ENCODE measurements around the gene LYPD6. TPM values are rescaled to one million over a fixed set of nuclear protein-coding genes. Genes with fewer than 3 reads are reported as not detected.
A peak's percentile ranks its signal among the peaks of the same experiment; 100 is the strongest.

Gene LYPD6, protein sequence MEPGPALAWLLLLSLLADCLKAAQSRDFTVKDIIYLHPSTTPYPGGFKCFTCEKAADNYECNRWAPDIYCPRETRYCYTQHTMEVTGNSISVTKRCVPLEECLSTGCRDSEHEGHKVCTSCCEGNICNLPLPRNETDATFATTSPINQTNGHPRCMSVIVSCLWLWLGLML
- 1 to 10 TPM in 4 of 7 donors, under 1 TPM in 3; 0.35 to 2.3 (median 1.0) TPM for total RNA-seq
- polyA plus RNA-seq = under 1 TPM; 0.05 to 0.16 (median 0.09) TPM
- long read RNA-seq, donor 1, full-length matches to known transcripts = 7 of 7 reads
- long read RNA-seq, donor 1, partial matches to known transcripts = 0 of 7 reads
- long read RNA-seq, donor 1, other reads (novel, unspliced or antisense) = 0 of 7 reads
- long read RNA-seq, donor 2, full-length matches to known transcripts = 4 of 4 reads
- long read RNA-seq, donor 2, partial matches to known transcripts = 0 of 4 reads
- long read RNA-seq, donor 2, other reads (novel, unspliced or antisense) = 0 of 4 reads

DNA sequence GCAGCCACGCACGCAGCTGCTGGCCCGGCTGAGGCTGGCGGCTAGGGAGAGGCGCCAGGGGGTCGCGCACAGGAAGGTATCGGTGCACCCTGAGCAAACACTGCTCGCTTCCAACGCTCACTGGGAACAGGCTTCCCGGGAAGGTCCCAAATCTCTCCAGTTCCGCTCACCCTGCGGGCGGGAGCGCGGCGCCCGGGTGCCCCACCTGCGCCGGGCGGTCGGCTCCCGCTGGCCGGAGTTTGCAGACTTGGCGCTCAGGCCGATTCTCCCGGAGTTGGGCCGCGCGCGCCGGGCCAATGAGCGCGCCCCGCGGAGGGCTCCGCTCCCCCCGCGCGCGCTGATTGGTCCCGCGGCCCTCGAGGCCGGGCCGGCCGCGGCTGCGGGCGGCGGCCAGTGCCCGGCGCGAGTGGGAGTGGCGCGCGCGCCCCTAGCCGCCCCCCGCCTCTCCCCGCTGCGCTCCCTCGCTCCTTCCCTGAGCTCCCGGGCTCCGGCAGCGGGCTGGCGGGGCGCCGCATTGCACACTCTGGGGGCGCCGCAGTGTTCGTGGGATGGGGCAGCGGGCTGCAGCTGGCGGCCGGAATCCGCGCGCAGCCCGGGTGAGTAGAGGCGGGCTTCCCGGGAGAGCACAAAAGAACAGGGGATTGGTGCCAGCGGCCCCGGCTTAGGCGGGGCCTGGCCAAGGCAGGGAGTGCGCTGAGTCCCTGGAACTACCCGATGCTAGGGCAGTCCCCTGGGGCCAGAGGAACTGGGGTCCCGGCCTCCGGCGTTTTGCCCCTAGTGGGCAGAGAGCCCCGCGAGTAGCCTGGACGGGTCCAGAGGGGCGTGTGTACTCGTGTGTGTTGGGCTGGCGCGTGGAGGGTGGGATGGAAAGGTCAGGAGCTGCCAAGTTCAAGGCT lies at the start of gene LYPD6:
Gene LYPD6 (plus strand): TSS at position 461 of the 896 bp plus-strand sequence. CDS start 107,122 bp downstream, outside the sequence.
- H3K27ac ChIP-seq = peak within 1 kb of the TSS in 2 of 8 donors; percentile 26 to 43
- H3K4me1 ChIP-seq = peaks cover 0 to 24% (median 15%) of the 10 kb centered on the region in 6 donors
- peak in 1 of 3 donors; percentile 29 for TF ChIP-seq POLR2AphosphoS5 (IDR thresholded peaks at IDR 0.05)
- TF ChIP-seq, protein P1, sequence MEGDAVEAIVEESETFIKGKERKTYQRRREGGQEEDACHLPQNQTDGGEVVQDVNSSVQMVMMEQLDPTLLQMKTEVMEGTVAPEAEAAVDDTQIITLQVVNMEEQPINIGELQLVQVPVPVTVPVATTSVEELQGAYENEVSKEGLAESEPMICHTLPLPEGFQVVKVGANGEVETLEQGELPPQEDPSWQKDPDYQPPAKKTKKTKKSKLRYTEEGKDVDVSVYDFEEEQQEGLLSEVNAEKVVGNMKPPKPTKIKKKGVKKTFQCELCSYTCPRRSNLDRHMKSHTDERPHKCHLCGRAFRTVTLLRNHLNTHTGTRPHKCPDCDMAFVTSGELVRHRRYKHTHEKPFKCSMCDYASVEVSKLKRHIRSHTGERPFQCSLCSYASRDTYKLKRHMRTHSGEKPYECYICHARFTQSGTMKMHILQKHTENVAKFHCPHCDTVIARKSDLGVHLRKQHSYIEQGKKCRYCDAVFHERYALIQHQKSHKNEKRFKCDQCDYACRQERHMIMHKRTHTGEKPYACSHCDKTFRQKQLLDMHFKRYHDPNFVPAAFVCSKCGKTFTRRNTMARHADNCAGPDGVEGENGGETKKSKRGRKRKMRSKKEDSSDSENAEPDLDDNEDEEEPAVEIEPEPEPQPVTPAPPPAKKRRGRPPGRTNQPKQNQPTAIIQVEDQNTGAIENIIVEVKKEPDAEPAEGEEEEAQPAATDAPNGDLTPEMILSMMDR (IDR thresholded peaks at IDR 0.05 in 8 of 11, conservative IDR thresholded peaks at IDR 0.05 in 3 of 11) = no peak
- no peak for TF ChIP-seq POLR2A (IDR thresholded peaks at IDR 0.05)
- H3K9me3 ChIP-seq = no peaks in the 10 kb centered on the region
- peaks cover 0 to 68% (median 35%) of the 10 kb centered on the region in 7 donors for H3K27me3 ChIP-seq (replicated peaks in 1 of 7)
- no peak for DNase-seq
- WGBS, 5 donors = 1 to 3% (median 2%) methylated on average over 40 to 96 of the region's 96 CpGs
- peak within 1 kb of the TSS; percentile 29 to 72 (median 52) for H3K4me3 ChIP-seq
- intact Hi-C loops (cut with DNase I; ENCODE audit: low total_unique reads) = no loop called here
- H3K36me3 ChIP-seq = no peaks in the 10 kb centered on the region

DNA sequence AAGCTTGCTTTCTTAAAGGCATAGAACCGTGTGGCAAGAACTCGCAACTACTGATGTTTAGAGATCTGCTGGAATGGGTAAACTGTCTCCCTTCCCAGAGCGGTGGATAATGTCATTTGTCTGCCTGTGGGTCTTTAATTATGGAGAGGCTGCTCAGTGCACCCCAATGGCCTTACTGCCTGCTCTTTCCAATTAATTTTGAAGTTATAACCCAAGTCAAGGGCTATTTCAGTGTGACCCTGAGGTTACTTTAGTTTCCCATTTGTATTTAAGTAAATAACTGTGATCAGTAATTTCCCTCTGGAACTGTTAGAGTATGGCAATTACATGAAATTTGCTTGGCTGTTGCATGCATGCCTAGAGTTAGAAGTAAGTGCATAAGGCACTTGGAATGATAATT lies 48.9 kb upstream of the LYPD6 start:
- H3K4me3 ChIP-seq = no peak overlapping the region
- peaks cover 0 to 4% (median 0%) of the 10 kb centered on the region in 8 donors for H3K9me3 ChIP-seq
- WGBS, 5 donors = 70 to 91% (median 87%) methylated on average over 3 of the region's 3 CpGs
- no peak overlapping the region for H3K27ac ChIP-seq
- intact Hi-C loops (cut with DNase I; ENCODE audit: low total_unique reads) = no loop called here
- no peak for TF ChIP-seq POLR2A (IDR thresholded peaks at IDR 0.05)
- TF ChIP-seq, protein P1 (IDR thresholded peaks at IDR 0.05 in 8 of 11, conservative IDR thresholded peaks at IDR 0.05 in 3 of 11) = no peak
- TF ChIP-seq POLR2AphosphoS5 (IDR thresholded peaks at IDR 0.05) = no peak
- H3K36me3 ChIP-seq = no peaks in the 10 kb centered on the region
- H3K27me3 ChIP-seq (replicated peaks in 1 of 7) = no peaks in the 10 kb centered on the region
- no peak for DNase-seq
- no peaks in the 10 kb centered on the region for H3K4me1 ChIP-seq

DNA sequence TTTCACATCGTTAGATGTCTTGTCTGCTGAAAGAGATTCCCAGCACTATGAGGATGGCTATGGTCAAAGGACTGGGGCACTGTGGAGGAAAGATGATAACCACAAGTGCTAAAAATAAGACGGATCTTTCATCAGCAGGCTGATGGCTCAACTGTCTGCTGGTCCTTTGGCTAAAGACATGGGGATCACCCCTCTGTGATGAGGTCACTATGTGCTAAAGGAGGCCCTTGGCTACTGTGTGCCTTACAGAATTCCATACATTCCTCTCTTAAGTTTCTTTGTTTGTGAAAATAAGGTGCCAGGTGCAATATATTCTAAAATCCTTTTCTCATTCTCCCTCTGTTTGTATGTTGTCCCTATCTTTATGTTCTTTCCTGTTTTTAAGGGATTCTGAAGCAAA lies 39.7 kb upstream of the LYPD6 start:
- H3K27ac ChIP-seq = no peak overlapping the region
- 71 to 86% (median 76%) methylated on average over 2 of the region's 2 CpGs for WGBS, 5 donors
- no peaks in the 10 kb centered on the region for H3K27me3 ChIP-seq (replicated peaks in 1 of 7)
- no peaks in the 10 kb centered on the region for H3K9me3 ChIP-seq
- no peak for DNase-seq
- H3K36me3 ChIP-seq = no peaks in the 10 kb centered on the region
- TF ChIP-seq, protein P1 (IDR thresholded peaks at IDR 0.05 in 8 of 11, conservative IDR thresholded peaks at IDR 0.05 in 3 of 11) = no peak
- H3K4me1 ChIP-seq = no peaks in the 10 kb centered on the region
- intact Hi-C loops (cut with DNase I; ENCODE audit: low total_unique reads) = no loop called here
- H3K4me3 ChIP-seq = no peak overlapping the region

All from spleen (tissue), 13 donors.